Measurements from ENCODE around the gene ARHGEF39.

ARHGEF39 gene

DNA sequence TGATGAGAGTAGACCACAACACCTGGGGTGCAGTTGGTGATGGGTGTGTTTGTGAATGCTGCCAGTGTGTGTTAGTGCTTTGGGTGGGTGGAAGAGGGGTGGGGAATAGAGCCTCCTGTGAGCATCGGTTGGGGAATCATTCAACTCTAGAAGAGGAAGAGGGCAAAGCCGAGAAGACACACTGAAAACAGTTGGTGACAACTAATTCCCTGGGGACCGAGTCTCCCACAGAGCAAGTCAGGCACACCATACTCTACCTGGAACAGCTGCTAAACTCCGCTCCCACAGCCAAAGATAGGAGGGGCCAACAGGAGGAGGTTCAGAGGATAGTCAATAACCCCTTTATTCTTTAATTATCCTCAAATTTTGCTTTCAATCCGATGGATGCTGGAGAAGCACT, 1.6 kb upstream of the ARHGEF39 start:
- no peak for DNase-seq (ENCODE audit: extremely low read depth, low read depth)

DNA sequence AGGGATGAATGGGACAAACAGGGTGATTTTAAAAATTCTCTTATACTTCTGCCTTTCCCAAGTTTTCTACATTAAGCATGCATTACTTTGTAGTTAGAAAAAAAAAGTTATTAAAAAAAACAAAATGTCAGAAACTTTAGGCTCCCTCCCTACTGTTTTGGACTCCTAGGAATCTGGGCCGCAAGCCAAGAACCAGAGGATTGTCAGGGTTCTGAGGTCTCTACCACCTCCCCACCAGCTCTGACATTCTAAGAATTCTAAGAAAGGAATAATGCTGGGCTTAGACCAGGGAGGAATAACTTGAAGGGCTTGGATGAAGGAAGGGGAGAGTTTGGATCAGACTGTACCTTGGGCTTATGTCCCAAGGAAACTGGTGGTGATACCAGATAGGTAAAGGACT, 1.1 kb upstream of the ARHGEF39 start:
- DNase-seq (ENCODE audit: extremely low read depth, low read depth), result no peak
- TF ChIP-seq, protein P1, sequence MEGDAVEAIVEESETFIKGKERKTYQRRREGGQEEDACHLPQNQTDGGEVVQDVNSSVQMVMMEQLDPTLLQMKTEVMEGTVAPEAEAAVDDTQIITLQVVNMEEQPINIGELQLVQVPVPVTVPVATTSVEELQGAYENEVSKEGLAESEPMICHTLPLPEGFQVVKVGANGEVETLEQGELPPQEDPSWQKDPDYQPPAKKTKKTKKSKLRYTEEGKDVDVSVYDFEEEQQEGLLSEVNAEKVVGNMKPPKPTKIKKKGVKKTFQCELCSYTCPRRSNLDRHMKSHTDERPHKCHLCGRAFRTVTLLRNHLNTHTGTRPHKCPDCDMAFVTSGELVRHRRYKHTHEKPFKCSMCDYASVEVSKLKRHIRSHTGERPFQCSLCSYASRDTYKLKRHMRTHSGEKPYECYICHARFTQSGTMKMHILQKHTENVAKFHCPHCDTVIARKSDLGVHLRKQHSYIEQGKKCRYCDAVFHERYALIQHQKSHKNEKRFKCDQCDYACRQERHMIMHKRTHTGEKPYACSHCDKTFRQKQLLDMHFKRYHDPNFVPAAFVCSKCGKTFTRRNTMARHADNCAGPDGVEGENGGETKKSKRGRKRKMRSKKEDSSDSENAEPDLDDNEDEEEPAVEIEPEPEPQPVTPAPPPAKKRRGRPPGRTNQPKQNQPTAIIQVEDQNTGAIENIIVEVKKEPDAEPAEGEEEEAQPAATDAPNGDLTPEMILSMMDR (IDR thresholded peaks at IDR 0.05; ENCODE audit: low read depth, low read length, missing control alignments), result no peak
- H3K4me3 ChIP-seq (replicated peaks; ENCODE audit: low read depth, low read length), result no peak overlapping the region

More for the DNA sequence above, 1.6 kb upstream of the ARHGEF39 start:
- TF ChIP-seq, protein P1 (IDR thresholded peaks at IDR 0.05; ENCODE audit: low read depth, low read length, missing control alignments), result no peak
- no peak overlapping the region for H3K4me3 ChIP-seq (replicated peaks; ENCODE audit: low read depth, low read length)

DNA sequence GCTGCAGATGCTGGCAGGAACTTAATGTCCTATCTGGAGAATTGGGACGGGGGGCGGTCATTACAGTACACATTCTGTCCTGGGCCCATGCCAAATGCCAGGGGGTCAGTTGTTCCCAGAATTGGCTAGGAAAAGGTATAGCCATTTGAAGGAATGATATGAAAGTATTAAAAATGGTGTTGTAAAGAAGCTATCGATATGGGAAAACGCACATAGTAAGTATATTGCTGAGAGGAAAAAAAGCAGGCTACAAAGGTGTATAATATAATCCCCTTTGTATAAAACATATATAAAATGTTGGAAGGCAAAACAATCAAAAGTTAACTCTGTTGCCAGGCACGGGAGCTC, 450 bp upstream of the ARHGEF39 start:
- peak overlapping the region; percentile 71 for H3K4me3 ChIP-seq (replicated peaks; ENCODE audit: low read depth, low read length)
- no peak for DNase-seq (ENCODE audit: extremely low read depth, low read depth)
- TF ChIP-seq, protein P1 (IDR thresholded peaks at IDR 0.05; ENCODE audit: low read depth, low read length, missing control alignments), result no peak

DNA sequence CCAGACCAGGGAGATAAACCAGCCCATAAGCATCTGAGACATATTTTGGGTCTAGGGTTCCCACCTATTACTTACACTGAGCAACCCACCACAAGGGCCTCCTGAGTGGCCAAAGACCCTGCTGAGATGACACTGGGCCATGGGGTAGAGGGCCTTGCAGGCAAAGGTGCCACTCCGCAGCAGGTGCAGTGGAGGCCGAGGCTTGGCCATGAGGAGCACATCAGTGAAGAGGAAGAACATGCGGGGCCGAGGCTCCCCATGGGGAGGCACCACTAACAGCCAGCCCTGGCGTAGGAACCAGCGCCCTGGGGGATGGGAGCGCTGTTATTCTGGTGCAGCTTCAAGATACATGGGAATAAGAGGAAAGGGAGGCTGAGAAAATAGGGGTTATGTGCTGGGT, 2.6 kb downstream of the ARHGEF39 start:
- DNase-seq (ENCODE audit: extremely low read depth, low read depth), result no peak
- TF ChIP-seq, protein P1 (IDR thresholded peaks at IDR 0.05; ENCODE audit: low read depth, low read length, missing control alignments), result no peak

DNA sequence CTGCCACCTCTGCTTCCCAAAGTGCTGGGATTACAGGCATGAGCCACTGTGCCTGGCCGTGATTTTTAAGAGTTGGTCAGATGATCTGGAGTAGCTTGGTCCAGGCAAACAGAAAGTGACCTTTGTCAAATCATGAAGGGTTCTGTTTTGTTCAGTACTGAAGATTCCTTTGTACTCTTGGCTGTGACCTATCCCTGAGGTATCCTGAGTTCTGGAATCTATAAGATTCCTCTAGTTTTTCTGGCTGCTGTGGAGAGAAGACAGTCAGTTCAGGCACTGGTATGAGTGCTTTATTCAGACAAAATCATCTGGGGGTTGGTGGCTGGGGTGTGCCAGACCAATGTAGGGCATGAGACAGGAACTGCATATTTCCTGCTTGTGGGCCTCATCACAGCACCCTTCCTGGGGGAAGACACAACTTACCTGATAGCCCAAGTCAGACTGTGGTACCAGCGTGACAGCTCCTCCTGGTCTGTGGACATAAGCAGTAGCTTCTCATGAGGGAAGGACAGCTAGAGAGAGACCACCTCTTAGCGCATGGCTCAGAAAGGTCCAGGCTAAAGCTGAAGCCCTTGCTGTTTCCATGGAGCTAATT, 3.1 kb downstream of the ARHGEF39 start:
- TF ChIP-seq, protein P1 (IDR thresholded peaks at IDR 0.05; ENCODE audit: low read depth, low read length, missing control alignments), result no peak
- no peak for DNase-seq (ENCODE audit: extremely low read depth, low read depth)
- no peak overlapping the region for H3K4me3 ChIP-seq (replicated peaks; ENCODE audit: low read depth, low read length)

More for the DNA sequence above, 2.6 kb downstream of the ARHGEF39 start:
- no peak overlapping the region for H3K4me3 ChIP-seq (replicated peaks; ENCODE audit: low read depth, low read length)

DNA sequence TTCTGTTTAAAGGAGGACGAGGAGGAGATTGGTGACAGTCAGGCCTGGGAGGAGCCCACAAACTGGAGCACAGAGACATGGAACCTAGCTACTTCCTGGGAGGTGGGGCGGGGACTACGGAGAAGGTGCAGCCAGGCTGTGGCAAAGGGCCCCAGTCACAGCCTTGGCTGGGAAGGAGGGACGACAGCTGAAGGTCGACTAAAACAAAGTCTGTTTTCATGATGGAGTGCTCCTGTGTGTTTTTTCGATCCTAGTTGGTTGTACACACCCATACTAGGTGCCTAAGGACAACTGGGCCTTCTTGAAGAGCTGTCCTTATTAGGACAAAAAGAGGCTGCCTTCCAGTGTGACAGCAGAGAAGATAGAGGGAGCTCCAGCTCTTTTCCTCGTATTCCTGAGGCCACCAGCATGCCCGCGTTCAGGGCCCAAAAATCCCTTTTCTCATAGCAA, 4.0 kb downstream of the ARHGEF39 start:
- DNase-seq (ENCODE audit: extremely low read depth, low read depth), result no peak
- no peak overlapping the region for H3K4me3 ChIP-seq (replicated peaks; ENCODE audit: low read depth, low read length)
- TF ChIP-seq, protein P1 (IDR thresholded peaks at IDR 0.05; ENCODE audit: low read depth, low read length, missing control alignments), result peak; percentile 56

DNA sequence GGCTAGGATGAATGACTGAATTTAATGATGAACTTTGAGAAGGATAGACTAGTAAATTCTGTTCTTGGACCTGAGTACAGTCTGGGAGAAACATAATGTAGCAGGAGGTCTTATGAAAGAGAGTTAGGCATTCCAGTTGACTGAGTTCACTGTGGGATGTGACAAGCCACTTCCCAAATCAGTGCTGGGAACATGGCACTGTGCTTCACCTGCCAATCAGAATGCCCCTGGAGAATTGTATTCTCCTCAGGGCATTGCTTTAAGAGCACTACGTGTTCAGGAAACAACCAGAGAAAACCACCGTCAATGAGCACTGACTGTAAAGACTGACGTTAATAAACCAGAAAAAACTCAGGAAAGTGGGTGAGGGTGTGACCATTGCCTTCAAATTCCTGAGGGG, 5.7 kb downstream of the ARHGEF39 start:
- TF ChIP-seq, protein P1 (IDR thresholded peaks at IDR 0.05; ENCODE audit: low read depth, low read length, missing control alignments), result no peak
- no peak for DNase-seq (ENCODE audit: extremely low read depth, low read depth)
- peak overlapping the region; percentile 52 for H3K4me3 ChIP-seq (replicated peaks; ENCODE audit: low read depth, low read length)
